CD4-positive, alpha-beta T cell treated with Interleukin-15 for 4 hours (primary cell): ENCODE data around the gene AGBL4.
"Not testable (repeated sequence)": the region's sequence is repeated elsewhere in the genome, so short reads cannot be mapped to it uniquely, and the experiment has no call there.

Source experiments
- DNase-seq: peaks from one replicate; pipeline ENCODE4 v3.0.0-alpha.2; 2020; ENCODE audit warnings: low spot score

AGBL4 gene

GRCh38 chr1:49435291-49435690, 588.5 kb downstream of the AGBL4 start:
- DNase-seq, result no peak

GRCh38 chr1:49424782-49425181, 599.0 kb downstream of the AGBL4 start:
- DNase-seq, result no peak

GRCh38 chr1:49416758-49417157, 607.0 kb downstream of the AGBL4 start:
- DNase-seq, result no peak

- DNase-seq, result no peak
These were observed 615.4 kb downstream of the AGBL4 start for GRCh38 chr1:49408346-49408745.

- no peak for DNase-seq
These were observed 626.7 kb downstream of the AGBL4 start for GRCh38 chr1:49397086-49397485.

- no peak for DNase-seq
These were observed 629.6 kb downstream of the AGBL4 start for GRCh38 chr1:49394200-49394599.

- no peak for DNase-seq
These were observed 634.1 kb downstream of the AGBL4 start for GRCh38 chr1:49389699-49390098.

GRCh38 chr1:49364676-49365075, 659.1 kb downstream of the AGBL4 start:
- DNase-seq, result no peak

- no peak for DNase-seq
These were observed 660.1 kb downstream of the AGBL4 start for GRCh38 chr1:49363628-49364027.

- DNase-seq, result no peak
These were observed 665.7 kb downstream of the AGBL4 start for GRCh38 chr1:49358036-49358435.

- DNase-seq, result no peak
These were observed 667.2 kb downstream of the AGBL4 start for GRCh38 chr1:49356594-49356993.

GRCh38 chr1:49351768-49352167, 672.0 kb downstream of the AGBL4 start:
- DNase-seq, result no peak

GRCh38 chr1:49346767-49347349, 676.9 kb downstream of the AGBL4 start:
- DNase-seq, result no peak

- DNase-seq, result no peak
These were observed 683.2 kb downstream of the AGBL4 start for GRCh38 chr1:49340576-49340975.

GRCh38 chr1:49339043-49339442, 684.7 kb downstream of the AGBL4 start:
- no peak for DNase-seq

GRCh38 chr1:49337251-49337650, 686.5 kb downstream of the AGBL4 start:
- DNase-seq, result no peak

GRCh38 chr1:49333906-49334305, 689.8 kb downstream of the AGBL4 start:
- DNase-seq, result no peak

- DNase-seq, result no peak
These were observed 692.5 kb downstream of the AGBL4 start for GRCh38 chr1:49331066-49331852.

- DNase-seq, result no peak
These were observed 699.7 kb downstream of the AGBL4 start for GRCh38 chr1:49323925-49324540.

GRCh38 chr1:49320493-49320892, 703.3 kb downstream of the AGBL4 start:
- DNase-seq, result not testable (repeated sequence)

- no peak for DNase-seq
These were observed 704.3 kb downstream of the AGBL4 start for GRCh38 chr1:49319426-49319963.

- no peak for DNase-seq
These were observed 705.5 kb downstream of the AGBL4 start for GRCh38 chr1:49318218-49318617.

GRCh38 chr1:49307457-49307856, 716.3 kb downstream of the AGBL4 start:
- DNase-seq, result no peak
